Measurements from ENCODE around the gene ARFRP1.

GRCh38 chr20:63697357-63697867 lies 10.4 kb downstream of the ARFRP1 start:
- TF ChIP-seq FOXP2 (optimal IDR thresholded peaks at IDR 0.05; ENCODE audit: borderline replicate concordance, extremely low read depth, extremely low read length, insufficient read depth), result no peak
- TF ChIP-seq TAF1 (IDR thresholded peaks at IDR 0.05; ENCODE audit: borderline replicate concordance, insufficient read depth, low read length), result no peak
- no peak for TF ChIP-seq SIN3A (IDR thresholded peaks at IDR 0.05; ENCODE audit: borderline replicate concordance, insufficient read depth, low read length)
